Glutamatergic neuron (in vitro differentiated cells): ENCODE measurements around the gene PNKD. TPM values are rescaled to one million over a fixed set of nuclear protein-coding genes. Genes with fewer than 3 reads are reported as not detected.

Experiments
- DNase-seq: peaks from one replicate; pipeline ENCODE4 v3.0.0; 2022
- H3K27ac Mint-ChIP-seq: one replicate; pipeline ENCODE4 v1.8.0; 2020; ENCODE audit warnings: mild to moderate bottlenecking, mixed read lengths, inconsistent platforms; ENCODE audit not compliant: unreplicated experiment
- H3K27me3 Mint-ChIP-seq: one replicate; pipeline ENCODE4 v1.8.0; 2020; ENCODE audit warnings: mild to moderate bottlenecking, moderate library complexity, mixed read lengths, inconsistent platforms; ENCODE audit not compliant: unreplicated experiment
- H3K36me3 Mint-ChIP-seq: one replicate; pipeline ENCODE4 v1.8.0; 2020; ENCODE audit warnings: mild to moderate bottlenecking, mixed read lengths, inconsistent platforms; ENCODE audit not compliant: unreplicated experiment
- H3K4me1 Mint-ChIP-seq: one replicate; pipeline ENCODE4 v1.8.0; 2020; ENCODE audit warnings: mild to moderate bottlenecking, low read depth, mixed read lengths, inconsistent platforms; ENCODE audit not compliant: unreplicated experiment
- H3K4me3 Mint-ChIP-seq: one replicate; pipeline ENCODE4 v1.8.0; 2020; ENCODE audit warnings: mild to moderate bottlenecking, mixed read lengths, inconsistent platforms; ENCODE audit not compliant: unreplicated experiment
- H3K9me3 Mint-ChIP-seq: one replicate; pipeline ENCODE4 v1.8.0; 2020; ENCODE audit warnings: mild to moderate bottlenecking, moderate library complexity, mixed read lengths, inconsistent platforms; ENCODE audit not compliant: unreplicated experiment
- microRNA-seq: library from miRNA; unstranded; fragments of <30 nt; microRNA quantifications from one replicate; pipeline ENCODE4, GENCODE V29; 2020; ENCODE audit not compliant: unreplicated experiment
- total RNA-seq: library from RNA; stranded (reverse); fragmentation: NEBNext Ultra II Directional; extraction: Animal tissue kit (Norgen Biotek cat#: 25700); gene quantifications from one replicate; pipeline ENCODE4 v1.2.1, GENCODE V29; 2021; ENCODE audit not compliant: unreplicated experiment
- TF ChIP-seq, protein P1 (sequence below): fragments of 200-600 bp; sonication (generic); IDR thresholded peaks from one replicate; pipeline ENCODE4 v1.5.0; 2021; ENCODE audit not compliant: partially characterized antibody, unreplicated experiment

Gene PNKD
- total RNA-seq, 1 donor from 2014 or later: 44.2 TPM

DNA sequence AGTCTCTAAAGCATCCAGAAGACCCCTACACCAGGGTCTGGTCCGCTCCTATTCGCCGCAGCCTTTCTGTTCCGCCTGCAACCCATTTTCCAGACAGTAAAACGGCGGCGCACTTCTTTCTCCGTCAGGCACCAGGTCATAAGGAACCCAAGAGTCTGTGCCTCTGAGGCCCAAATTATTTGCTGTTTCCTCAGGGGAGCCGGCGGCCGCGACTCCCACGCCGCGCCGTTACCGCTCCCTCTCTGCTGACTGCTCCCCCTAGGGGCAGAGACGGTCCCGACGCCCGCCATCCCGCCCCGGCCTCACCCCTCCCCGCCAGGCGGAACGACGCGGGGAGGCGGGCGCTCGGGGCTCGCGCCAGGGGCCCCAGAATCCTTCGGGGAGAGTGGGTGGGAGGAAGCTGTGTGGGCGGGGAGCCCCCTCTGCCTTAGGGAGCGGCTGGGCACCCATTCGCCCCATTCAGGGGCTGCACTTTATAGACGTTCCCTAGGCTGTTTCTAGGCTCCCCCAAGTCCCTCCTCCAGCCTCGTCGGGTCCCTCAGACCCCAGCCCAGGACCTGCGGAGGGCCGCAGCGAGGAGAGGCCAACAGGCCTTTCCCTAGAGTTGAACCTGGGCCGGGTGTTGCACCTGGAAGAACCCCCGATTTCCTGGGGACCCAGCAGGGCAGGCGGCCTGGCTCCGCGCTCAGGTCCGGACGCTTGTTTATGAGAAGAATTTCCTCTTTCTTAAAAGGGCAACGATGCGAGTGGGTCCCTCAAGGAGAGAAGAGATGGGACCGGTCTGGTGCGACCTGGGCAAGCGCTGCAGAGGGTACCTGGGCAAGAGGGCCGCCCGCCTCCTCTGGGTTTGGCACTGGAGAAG lies 125.7 kb downstream of the PNKD start:
- Mint-ChIP-seq H3K9me3 (peaks cover 12% of the 10 kb centered on the region), H3K36me3 (no peaks in the 10 kb centered on the region), H3K4me3 (peak overlapping the region; percentile 88), H3K4me1 (peaks cover 6% of the 10 kb centered on the region), H3K27ac (peak overlapping the region; percentile 66), H3K27me3 (peaks cover 13% of the 10 kb centered on the region)
- peak; percentile 87 for DNase-seq
- TF ChIP-seq, protein P1, sequence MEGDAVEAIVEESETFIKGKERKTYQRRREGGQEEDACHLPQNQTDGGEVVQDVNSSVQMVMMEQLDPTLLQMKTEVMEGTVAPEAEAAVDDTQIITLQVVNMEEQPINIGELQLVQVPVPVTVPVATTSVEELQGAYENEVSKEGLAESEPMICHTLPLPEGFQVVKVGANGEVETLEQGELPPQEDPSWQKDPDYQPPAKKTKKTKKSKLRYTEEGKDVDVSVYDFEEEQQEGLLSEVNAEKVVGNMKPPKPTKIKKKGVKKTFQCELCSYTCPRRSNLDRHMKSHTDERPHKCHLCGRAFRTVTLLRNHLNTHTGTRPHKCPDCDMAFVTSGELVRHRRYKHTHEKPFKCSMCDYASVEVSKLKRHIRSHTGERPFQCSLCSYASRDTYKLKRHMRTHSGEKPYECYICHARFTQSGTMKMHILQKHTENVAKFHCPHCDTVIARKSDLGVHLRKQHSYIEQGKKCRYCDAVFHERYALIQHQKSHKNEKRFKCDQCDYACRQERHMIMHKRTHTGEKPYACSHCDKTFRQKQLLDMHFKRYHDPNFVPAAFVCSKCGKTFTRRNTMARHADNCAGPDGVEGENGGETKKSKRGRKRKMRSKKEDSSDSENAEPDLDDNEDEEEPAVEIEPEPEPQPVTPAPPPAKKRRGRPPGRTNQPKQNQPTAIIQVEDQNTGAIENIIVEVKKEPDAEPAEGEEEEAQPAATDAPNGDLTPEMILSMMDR: peak; percentile 98

Small RNAs within 50 kb of the gene (microRNA-seq; reads per million reads assigned to microRNA genes)
- gene MIR6513 (not detected), gene MIR6810 (1.7 reads per million, percentile 8 among the genes with 10 or more reads in this experiment)

Other genes with a start within 250 kb of the PNKD start
- not detected for gene RUFY4, start 201.3 kb upstream of the PNKD start, total RNA-seq
- not detected for gene CXCR2, start 144.5 kb upstream of the PNKD start, total RNA-seq
- gene CXCR1, start 103.6 kb upstream of the PNKD start, total RNA-seq: not detected
- gene ARPC2, start 53.3 kb upstream of the PNKD start, total RNA-seq: 207 TPM
- 1.6 TPM for gene GPBAR1, start 9.5 kb upstream of the PNKD start, total RNA-seq
- gene AAMP, start 382 bp upstream of the PNKD start, total RNA-seq: 64.6 TPM
- gene TMBIM1, start 22.0 kb downstream of the PNKD start, total RNA-seq: 1.8 TPM
- not detected for gene CATIP, start 86.3 kb downstream of the PNKD start, total RNA-seq
- gene SLC11A1, start 111.8 kb downstream of the PNKD start, total RNA-seq: not detected
- 9.7 TPM for gene CTDSP1, start 129.3 kb downstream of the PNKD start, total RNA-seq
- gene VIL1, start 148.6 kb downstream of the PNKD start, total RNA-seq: not detected